ENCODE results near the gene ZP3. TPM values are rescaled to one million over a fixed set of nuclear protein-coding genes. Genes with fewer than 3 reads are reported as not detected.
"Not testable (repeated sequence)": the region's sequence is repeated elsewhere in the genome, so short reads cannot be mapped to it uniquely, and the experiment has no call there.

The ZP3 gene
- total RNA-seq, 6 experiments from 2014 or later: 0.27 to 2.8 (median 0.62) TPM; not detected in 1

GRCh38 chr7:76423666-76424412, 911 bp upstream of the ZP3 start:
- H3K27ac ChIP-seq: no peak overlapping the region
- peak in 1 of 3 donors; percentile 22 for DNase-seq
- H3K36me3 ChIP-seq: no peaks in the 10 kb centered on the region
- no peaks in the 10 kb centered on the region for H3K4me1 ChIP-seq
- H3K9me3 ChIP-seq: no peaks in the 10 kb centered on the region
- no peak for ATAC-seq
- WGBS (ENCODE audit: insufficient coverage, low coverage, low lambda C conversion rate, missing lambda C conversion rate): 79% methylated on average over 11 of the region's 15 CpGs
- no peaks in the 10 kb centered on the region for H3K27me3 ChIP-seq
- intact Hi-C loops (cut with DNase I): no loop called here
- no peak for TF ChIP-seq POLR2A (IDR thresholded peaks at IDR 0.05)
- TF ChIP-seq CTCF (IDR thresholded peaks at IDR 0.05): no peak
- no peak overlapping the region for H3K4me3 ChIP-seq

- ATAC-seq: peak in 1 of 4 donors; percentile 21
Measured at GRCh38 chr7:76425156-76425555, 406 bp downstream of the ZP3 start.

GRCh38 chr7:76425558-76425957, 808 bp downstream of the ZP3 start:
- H3K27ac ChIP-seq; H3K27me3 ChIP-seq; H3K4me3 ChIP-seq; H3K9me3 ChIP-seq; intact Hi-C loops (cut with DNase I); DNase-seq; ATAC-seq; H3K4me1 ChIP-seq; H3K36me3 ChIP-seq: not testable (repeated sequence)
- whole genome bisulfite sequencing (ENCODE audit: insufficient coverage, low coverage, low lambda C conversion rate, missing lambda C conversion rate): 100% methylated on average over 2 of the region's 4 CpGs

More at GRCh38 chr7:76425156-76425555, 406 bp downstream of the ZP3 start:
- no CpG with 5 or more reads among the region's 9 CpGs for WGBS (ENCODE audit: insufficient coverage, low coverage, low lambda C conversion rate, missing lambda C conversion rate)
- Histone ChIP-seq H3K4me3 (no peak overlapping the region), H3K9me3 (no peaks in the 10 kb centered on the region), H3K27me3 (no peaks in the 10 kb centered on the region), H3K4me1 (no peaks in the 10 kb centered on the region), H3K36me3 (no peaks in the 10 kb centered on the region), H3K27ac (no peak overlapping the region)
- intact Hi-C loops (cut with DNase I): no loop called here
- TF ChIP-seq CTCF (IDR thresholded peaks at IDR 0.05) (no peak), POLR2A (IDR thresholded peaks at IDR 0.05) (no peak)
- no peak for DNase-seq

DNA sequence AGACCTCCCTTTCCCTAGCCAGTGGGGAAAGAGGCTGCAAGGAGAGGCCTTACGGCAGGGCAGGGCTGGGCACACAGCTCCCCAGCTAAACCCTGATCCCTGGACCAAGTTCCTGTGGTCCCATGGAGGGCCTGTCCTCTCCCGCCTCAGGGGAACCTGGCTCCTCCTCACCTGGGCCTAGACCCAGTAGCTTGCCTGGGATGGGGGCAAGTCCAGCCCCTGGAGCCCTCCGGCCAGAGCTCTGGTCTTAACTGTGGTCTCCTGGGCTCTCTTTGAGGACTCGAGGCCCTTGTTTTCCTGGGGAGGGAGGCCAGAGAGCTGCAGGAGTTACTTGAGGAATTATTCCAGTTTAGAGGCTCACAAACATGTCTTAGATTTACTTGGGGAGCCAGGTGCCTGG, 1.5 kb downstream of the ZP3 start:
- Histone ChIP-seq H3K27ac (no peak overlapping the region), H3K36me3 (no peaks in the 10 kb centered on the region), H3K27me3 (no peaks in the 10 kb centered on the region), H3K9me3 (no peaks in the 10 kb centered on the region), H3K4me3 (no peak overlapping the region), H3K4me1 (no peaks in the 10 kb centered on the region)
- TF ChIP-seq POLR2A (IDR thresholded peaks at IDR 0.05) (no peak), CTCF (IDR thresholded peaks at IDR 0.05) (no peak)
- intact Hi-C loops (cut with DNase I): no loop called here
- no CpG with 5 or more reads among the region's 4 CpGs for WGBS (ENCODE audit: insufficient coverage, low coverage, low lambda C conversion rate, missing lambda C conversion rate)
- no peak for DNase-seq
- no peak for ATAC-seq

- H3K4me1 ChIP-seq: no peaks in the 10 kb centered on the region
- TF ChIP-seq CTCF (IDR thresholded peaks at IDR 0.05) (no peak), POLR2A (IDR thresholded peaks at IDR 0.05) (no peak)
- intact Hi-C loops (cut with DNase I): no loop called here
- no peaks in the 10 kb centered on the region for H3K9me3 ChIP-seq
- ATAC-seq: no peak
- H3K4me3 ChIP-seq: no peak overlapping the region
- WGBS (ENCODE audit: insufficient coverage, low coverage, low lambda C conversion rate, missing lambda C conversion rate): 71% methylated on average over 3 of the region's 5 CpGs
- H3K27ac ChIP-seq: no peak overlapping the region
- no peak for DNase-seq
- no peaks in the 10 kb centered on the region for H3K36me3 ChIP-seq
- no peaks in the 10 kb centered on the region for H3K27me3 ChIP-seq
Measured at GRCh38 chr7:76427635-76428034, 2.9 kb downstream of the ZP3 start.
